ENCODE data around the gene POLG. TPM values are rescaled to one million over a fixed set of nuclear protein-coding genes. Genes with fewer than 3 reads are reported as not detected.
A peak's percentile ranks its signal among the peaks of the same experiment; 100 is the strongest.

Gene POLG
- polyA plus RNA-seq (ENCODE audit: insufficient read length in 4 of 4), result 10 to 100 TPM; 46.7 to 59.2 (median 52.4) TPM

GRCh38 chr15:89334510-89335297 is at the start of gene POLG:
TSS of gene POLG (minus strand) at chr15:89334824. CDS start at chr15:89333754, 1,070 bp downstream.
- peak; percentile 97 to 99 (median 98) for DNase-seq (ENCODE audit: low read depth in 4 of 4, low spot score in 2 of 4)

- DNase-seq (ENCODE audit: low read depth in 4 of 4, low spot score in 2 of 4), result no peak
These were observed 49.6 kb upstream of the POLG start for GRCh38 chr15:89384176-89384604.

- DNase-seq (ENCODE audit: low read depth in 4 of 4, low spot score in 2 of 4), result peak in 3 of 4 donors; percentile 53 to 74 (median 62)
These were observed 48.9 kb upstream of the POLG start for GRCh38 chr15:89383365-89384175.

- no peak for DNase-seq (ENCODE audit: low read depth in 4 of 4, low spot score in 2 of 4)
These were observed 47.5 kb upstream of the POLG start for GRCh38 chr15:89381888-89382686.

- no peak for DNase-seq (ENCODE audit: low read depth in 4 of 4, low spot score in 2 of 4)
These were observed 46.7 kb upstream of the POLG start for GRCh38 chr15:89381331-89381730.

GRCh38 chr15:89379818-89380217 is 45.2 kb upstream of the POLG start:
- DNase-seq (ENCODE audit: low read depth in 4 of 4, low spot score in 2 of 4), result no peak

GRCh38 chr15:89379251-89379695 is 44.6 kb upstream of the POLG start:
- no peak for DNase-seq (ENCODE audit: low read depth in 4 of 4, low spot score in 2 of 4)

GRCh38 chr15:89378296-89379151 is 43.9 kb upstream of the POLG start:
- peak in 3 of 4 donors; percentile 23 to 27 (median 26) for DNase-seq (ENCODE audit: low read depth in 4 of 4, low spot score in 2 of 4)

GRCh38 chr15:89377842-89378295 is 43.2 kb upstream of the POLG start:
- no peak for DNase-seq (ENCODE audit: low read depth in 4 of 4, low spot score in 2 of 4)

- DNase-seq (ENCODE audit: low read depth in 4 of 4, low spot score in 2 of 4), result no peak
These were observed 42.6 kb upstream of the POLG start for GRCh38 chr15:89377024-89377841.

- no peak for DNase-seq (ENCODE audit: low read depth in 4 of 4, low spot score in 2 of 4)
These were observed 41.8 kb upstream of the POLG start for GRCh38 chr15:89376388-89376787.

- DNase-seq (ENCODE audit: low read depth in 4 of 4, low spot score in 2 of 4), result no peak
These were observed 40.7 kb upstream of the POLG start for GRCh38 chr15:89375093-89376005.

GRCh38 chr15:89374086-89374981 is 39.7 kb upstream of the POLG start:
- no peak for DNase-seq (ENCODE audit: low read depth in 4 of 4, low spot score in 2 of 4)

GRCh38 chr15:89372069-89372935 is 37.7 kb upstream of the POLG start:
- no peak for DNase-seq (ENCODE audit: low read depth in 4 of 4, low spot score in 2 of 4)

- DNase-seq (ENCODE audit: low read depth in 4 of 4, low spot score in 2 of 4), result no peak
These were observed 36.8 kb upstream of the POLG start for GRCh38 chr15:89371228-89372044.

All from left renal cortex interstitium (tissue), 4 donors.